Hepatocyte (in vitro differentiated cells): ENCODE results near the gene MIER2.

Experiments used
- CTCF ChIP-seq: fragments of 200-600 bp; sonication (generic); IDR thresholded peaks from 2 replicates; pipeline ENCODE4 v1.5.1; 2016; ENCODE audit warnings: antibody characterized with exemption, mild to moderate bottlenecking; ENCODE audit not compliant: poor library complexity
- EZH2 ChIP-seq: fragments of 200-600 bp; sonication (generic); IDR thresholded peaks from 2 replicates; pipeline ENCODE4 v1.6.1; 2016; ENCODE audit warnings: antibody characterized with exemption, mild to moderate bottlenecking, borderline replicate concordance

GRCh38 chr19:308471-309205 is 36.0 kb downstream of the MIER2 start:
- TF ChIP-seq CTCF: no peak
- no peak for TF ChIP-seq EZH2
